ENCODE data around the gene GLIS2. TPM values are rescaled to one million over a fixed set of nuclear protein-coding genes. Genes with fewer than 3 reads are reported as not detected.
A peak's percentile ranks its signal among the peaks of the same experiment; 100 is the strongest.

Gene GLIS2
- total RNA-seq, 4 donors from 2014 or later, result 5.7 to 26.9 (median 7.9) TPM

GRCh38 chr16:4320571-4321137 is 4.8 kb downstream of the GLIS2 start:
- peaks cover 3 to 96% (median 79%) of the 10 kb centered on the region in 3 donors for H3K4me1 ChIP-seq
- H3K36me3 ChIP-seq, result no peaks in the 10 kb centered on the region
- ATAC-seq, result no peak
- WGBS, 2 donors (ENCODE audit: low coverage in 1 of 2), result 8% methylated on average over 2 of the region's 16 CpGs; no CpG with 5 or more reads in 1 of the 2 donors
- H3K9me3 ChIP-seq, result no peaks in the 10 kb centered on the region
- peak overlapping the region in 3 of 4 donors; percentile 98 to 100 (median 98) for H3K27ac ChIP-seq
- no peak overlapping the region for H3K4me3 ChIP-seq
- no peak for TF ChIP-seq CTCF (IDR thresholded peaks at IDR 0.05)
- TF ChIP-seq POLR2AphosphoS5 (IDR thresholded peaks at IDR 0.05), result no peak
- no peak for TF ChIP-seq POLR2A (IDR thresholded peaks at IDR 0.05)
- no peak for TF ChIP-seq EP300 (IDR thresholded peaks at IDR 0.05)
- H3K27me3 ChIP-seq, result no peaks in the 10 kb centered on the region

DNA sequence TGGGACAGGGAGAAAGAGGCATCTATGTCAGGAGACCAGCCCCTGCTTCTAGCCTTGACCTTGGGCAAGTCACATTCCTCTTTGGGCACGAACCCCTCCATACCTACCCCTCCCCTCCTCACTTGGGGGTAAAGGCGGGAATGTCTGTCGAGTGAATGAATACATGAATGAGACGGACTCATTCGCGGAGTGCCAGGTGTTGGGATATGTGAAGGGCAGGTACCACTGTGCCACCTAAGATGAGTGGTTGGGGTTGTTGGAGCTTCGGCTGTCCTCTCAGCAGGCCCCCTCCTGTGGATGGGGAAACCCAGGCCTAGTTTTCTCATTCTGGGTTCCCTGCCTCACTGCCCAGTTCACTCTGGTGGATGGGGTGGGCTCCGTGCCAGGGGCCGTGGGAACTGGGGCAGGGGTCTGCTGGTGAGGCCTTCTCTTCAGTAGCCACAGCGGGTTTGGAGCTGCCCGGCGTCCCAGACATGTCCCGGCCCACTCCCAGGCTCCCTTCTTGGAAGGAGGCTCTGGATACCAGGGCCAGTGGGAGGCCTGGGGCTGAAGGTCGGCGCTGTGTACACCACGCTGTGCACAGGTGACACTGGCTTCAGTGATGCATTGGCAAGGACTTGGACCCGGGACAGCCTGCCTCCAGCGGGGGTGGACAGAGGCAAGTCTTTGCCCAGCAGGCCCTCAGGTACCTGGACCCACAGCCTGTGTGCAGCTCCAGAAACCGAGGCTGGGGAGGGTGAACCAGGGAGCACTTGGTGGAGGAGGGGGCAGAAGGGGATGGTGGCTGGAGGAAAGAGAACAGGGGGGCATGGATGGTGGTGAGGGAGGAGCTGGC is 5.6 kb downstream of the GLIS2 start:
- TF ChIP-seq EP300 (IDR thresholded peaks at IDR 0.05) (no peak), POLR2A (IDR thresholded peaks at IDR 0.05) (no peak), POLR2AphosphoS5 (IDR thresholded peaks at IDR 0.05) (no peak), CTCF (IDR thresholded peaks at IDR 0.05) (no peak)
- Histone ChIP-seq H3K27me3 (no peaks in the 10 kb centered on the region), H3K4me1 (peaks cover 3 to 100% (median 79%) of the 10 kb centered on the region in 3 donors), H3K4me3 (no peak overlapping the region), H3K27ac (peak overlapping the region in 3 of 4 donors; percentile 98 to 100 (median 98)), H3K9me3 (no peaks in the 10 kb centered on the region), H3K36me3 (no peaks in the 10 kb centered on the region)
- WGBS, 2 donors (ENCODE audit: low coverage in 1 of 2), result 78% methylated on average over 7 of the region's 19 CpGs; no CpG with 5 or more reads in 1 of the 2 donors
- ATAC-seq, result no peak

GRCh38 chr16:4322121-4323052 is 6.5 kb downstream of the GLIS2 start:
- ATAC-seq, result no peak
- Histone ChIP-seq H3K27me3 (no peaks in the 10 kb centered on the region), H3K4me1 (peaks cover 3 to 100% (median 80%) of the 10 kb centered on the region in 3 donors), H3K27ac (peak overlapping the region in 3 of 4 donors; percentile 98 to 100 (median 98)), H3K9me3 (no peaks in the 10 kb centered on the region), H3K4me3 (no peak overlapping the region), H3K36me3 (no peaks in the 10 kb centered on the region)
- TF ChIP-seq POLR2A (IDR thresholded peaks at IDR 0.05) (no peak), POLR2AphosphoS5 (IDR thresholded peaks at IDR 0.05) (no peak), EP300 (IDR thresholded peaks at IDR 0.05) (no peak), CTCF (IDR thresholded peaks at IDR 0.05) (no peak)
- WGBS, 2 donors (ENCODE audit: low coverage in 1 of 2), result no CpG with 5 or more reads among the region's 30 CpGs

GRCh38 chr16:4323071-4323844 is 7.4 kb downstream of the GLIS2 start:
- Histone ChIP-seq H3K36me3 (no peaks in the 10 kb centered on the region), H3K27ac (peak overlapping the region; percentile 11 to 100 (median 98)), H3K4me1 (peaks cover 3 to 100% (median 80%) of the 10 kb centered on the region in 3 donors), H3K27me3 (no peaks in the 10 kb centered on the region), H3K9me3 (no peaks in the 10 kb centered on the region), H3K4me3 (peak overlapping the region in 1 of 2 donors; percentile 19)
- no CpG with 5 or more reads among the region's 21 CpGs for WGBS, 2 donors (ENCODE audit: low coverage in 1 of 2)
- TF ChIP-seq POLR2AphosphoS5 (IDR thresholded peaks at IDR 0.05) (no peak), CTCF (IDR thresholded peaks at IDR 0.05) (no peak), POLR2A (IDR thresholded peaks at IDR 0.05) (no peak), EP300 (IDR thresholded peaks at IDR 0.05) (no peak)
- ATAC-seq, result no peak

All from gastroesophageal sphincter (tissue), 4 donors.